ENCODE measurements around the gene GPANK1. TPM values are rescaled to one million over a fixed set of nuclear protein-coding genes. Genes with fewer than 3 reads are reported as not detected.

Gene GPANK1
- total RNA-seq, 2 donors from 2014 or later: 19.7 to 28.1 TPM

DNA sequence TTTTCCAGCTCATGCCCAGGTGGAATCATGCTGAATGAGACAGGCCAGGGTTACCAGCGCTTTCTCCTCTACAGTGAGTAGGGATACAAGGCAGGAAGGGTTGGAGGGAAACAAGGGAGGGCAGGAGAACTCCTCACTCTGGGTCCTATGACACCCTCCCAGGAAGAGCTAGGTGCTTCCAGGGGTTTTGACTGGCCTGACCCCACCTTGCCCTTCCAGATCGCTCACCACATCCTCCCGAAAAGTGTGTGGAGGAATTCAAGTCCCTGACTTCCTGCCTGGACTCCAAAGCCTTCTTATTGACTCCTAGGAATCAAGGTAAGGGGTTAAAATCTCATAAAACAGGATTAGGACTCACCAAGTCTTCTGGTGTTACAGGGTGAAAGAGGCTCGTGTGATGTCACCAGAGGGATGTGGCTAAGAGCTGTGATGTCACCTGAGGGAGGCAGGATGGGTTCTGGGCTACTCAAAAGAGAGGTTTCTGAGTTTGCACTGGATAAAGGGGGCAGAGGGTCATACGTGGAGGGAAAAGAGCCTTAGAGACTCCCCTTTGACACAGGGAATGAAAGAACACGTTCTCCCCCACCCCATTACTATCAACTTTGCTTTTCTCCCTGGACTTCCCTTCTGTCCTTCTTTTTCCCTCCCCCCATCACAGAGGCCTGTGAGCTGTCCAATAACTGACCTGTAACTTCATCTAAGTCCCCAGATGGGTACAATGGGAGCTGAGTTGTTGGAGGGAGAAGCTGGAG, 7.2 kb downstream of the GPANK1 start:
- H3K9me3 ChIP-seq: no peaks in the 10 kb centered on the region
- H3K27ac ChIP-seq: no peak overlapping the region
- H3K36me3 ChIP-seq: no peaks in the 10 kb centered on the region
- H3K4me3 ChIP-seq: no peak overlapping the region
- intact Hi-C loops (cut with DNase I): no loop called here
- TF ChIP-seq POLR2AphosphoS5 (IDR thresholded peaks at IDR 0.05) (no peak), POLR2A (IDR thresholded peaks at IDR 0.05) (no peak), CTCF (IDR thresholded peaks at IDR 0.05) (no peak)
- DNase-seq (ENCODE audit: low spot score): no peak
- WGBS: 77% methylated on average over 6 of the region's 6 CpGs
- H3K27me3 ChIP-seq (replicated peaks; ENCODE audit: insufficient read depth): no peaks in the 10 kb centered on the region
- peaks cover 16% of the 10 kb centered on the region for H3K4me1 ChIP-seq (replicated peaks)

GRCh38 chr6:31655349-31656237, 9.2 kb downstream of the GPANK1 start, which contains the start of gene APOM:
Gene APOM, plus strand, starts transcription at chr6:31655894. Its CDS starts 73 bp downstream, at chr6:31655967.
- Histone ChIP-seq H3K9me3 (no peaks in the 10 kb centered on the region), H3K27ac (no peak within 1 kb of the TSS), H3K4me3 (no peak within 1 kb of the TSS), H3K4me1 (replicated peaks) (peaks cover 21% of the 10 kb centered on the region), H3K36me3 (no peaks in the 10 kb centered on the region), H3K27me3 (replicated peaks; ENCODE audit: insufficient read depth) (no peaks in the 10 kb centered on the region)
- no peak for DNase-seq (ENCODE audit: low spot score)
- intact Hi-C loops (cut with DNase I): no loop called here
- 65% methylated on average over 8 of the region's 8 CpGs for WGBS
- no peak for TF ChIP-seq POLR2AphosphoS5 (IDR thresholded peaks at IDR 0.05)
- TF ChIP-seq POLR2A (IDR thresholded peaks at IDR 0.05): no peak
- no peak for TF ChIP-seq CTCF (IDR thresholded peaks at IDR 0.05)

DNA sequence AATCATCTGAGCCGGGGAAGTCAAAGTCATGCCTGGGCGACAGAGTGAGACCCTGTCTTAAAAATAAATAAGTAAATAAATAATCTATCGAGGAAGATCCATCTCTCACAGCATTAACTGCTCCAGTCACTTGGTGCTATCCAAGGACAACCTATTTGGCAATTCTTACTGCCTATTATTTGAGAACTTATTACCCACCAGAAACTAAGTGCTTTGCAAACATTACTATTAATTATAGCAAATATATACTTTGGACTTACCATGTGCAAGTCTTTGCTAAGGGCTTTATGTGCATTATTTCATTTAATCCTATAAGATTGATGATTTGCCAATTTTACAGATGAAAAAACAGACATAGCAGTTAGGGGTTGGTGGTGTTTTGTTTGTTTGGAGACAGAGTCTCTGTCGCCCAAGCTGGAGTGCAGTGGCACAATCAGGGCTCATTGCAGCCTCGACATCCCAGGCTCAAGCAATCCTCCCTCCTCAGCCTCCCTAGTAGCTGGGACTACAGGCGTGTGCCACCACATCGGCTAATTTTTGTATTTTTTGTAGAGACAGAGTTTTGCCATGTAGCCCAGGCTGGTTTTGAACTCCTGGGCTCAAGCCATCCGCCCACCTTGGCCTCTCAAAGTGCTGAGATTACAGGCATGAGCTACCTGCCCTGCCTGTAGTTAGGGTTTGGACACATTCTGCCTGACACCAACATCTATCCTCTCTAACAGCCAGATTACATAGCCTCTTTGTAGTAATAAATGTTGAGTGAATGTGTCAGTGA, 10.0 kb downstream of the GPANK1 start:
- TF ChIP-seq POLR2AphosphoS5 (IDR thresholded peaks at IDR 0.05) (no peak), CTCF (IDR thresholded peaks at IDR 0.05) (no peak), POLR2A (IDR thresholded peaks at IDR 0.05) (no peak)
- Histone ChIP-seq H3K4me1 (replicated peaks) (peaks cover 21% of the 10 kb centered on the region), H3K36me3 (no peaks in the 10 kb centered on the region), H3K4me3 (no peak overlapping the region), H3K9me3 (no peaks in the 10 kb centered on the region), H3K27ac (no peak overlapping the region), H3K27me3 (replicated peaks; ENCODE audit: insufficient read depth) (no peaks in the 10 kb centered on the region)
- 84% methylated on average over 8 of the region's 8 CpGs for WGBS
- DNase-seq (ENCODE audit: low spot score): no peak
- intact Hi-C loops (cut with DNase I): no loop called here

DNA sequence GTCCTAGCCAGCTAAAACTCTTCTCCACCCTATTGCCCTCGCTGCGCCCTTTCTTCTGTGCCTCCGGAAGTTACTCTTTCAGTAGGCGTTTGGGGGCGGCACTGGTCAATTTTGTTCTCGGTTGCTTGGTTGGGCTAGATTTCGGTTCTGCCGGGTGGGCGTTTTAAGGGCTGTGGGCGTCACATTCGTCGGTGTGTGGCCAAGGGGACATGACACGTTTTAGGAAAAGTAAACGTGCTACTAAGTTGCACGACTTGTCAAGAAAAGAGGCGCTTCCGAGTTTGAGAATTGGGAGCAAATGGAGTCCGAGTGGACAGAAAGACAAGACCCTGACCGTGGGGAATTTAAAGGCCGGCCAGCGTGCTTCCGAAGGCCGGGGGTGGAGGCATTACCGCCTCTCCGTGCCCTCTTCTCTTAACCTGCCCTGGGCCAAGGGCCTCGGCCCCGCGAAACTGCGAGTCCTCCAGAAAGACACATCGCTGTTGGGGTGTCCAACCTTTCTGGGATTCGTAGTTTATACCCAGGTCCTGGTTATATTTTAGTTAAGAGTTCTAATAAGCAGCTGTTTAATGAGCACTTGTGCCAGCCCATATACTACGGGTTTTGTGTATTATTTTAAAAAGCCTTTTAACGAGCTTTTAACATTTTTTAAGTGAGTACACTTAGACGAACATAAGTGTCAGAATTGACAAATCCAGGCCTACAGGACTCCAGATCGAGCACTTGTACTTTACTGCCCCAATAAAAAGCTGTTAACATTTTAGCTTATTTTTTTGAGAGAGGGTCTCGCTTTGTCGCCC, 11.7 kb downstream of the GPANK1 start:
- peaks cover 7 to 13% of the 10 kb centered on the region in 2 donors for H3K36me3 ChIP-seq
- TF ChIP-seq CTCF (IDR thresholded peaks at IDR 0.05): no peak
- TF ChIP-seq POLR2AphosphoS5 (IDR thresholded peaks at IDR 0.05): peak; percentile 91
- peak; percentile 71 for TF ChIP-seq POLR2A (IDR thresholded peaks at IDR 0.05)
- 5% methylated on average over 37 of the region's 37 CpGs for WGBS

More for the DNA sequence above, 11.7 kb downstream of the GPANK1 start:
- peak overlapping the region; percentile 97 to 99 for H3K27ac ChIP-seq
- H3K9me3 ChIP-seq: no peaks in the 10 kb centered on the region
- intact Hi-C loops (cut with DNase I): no loop called here
- H3K27me3 ChIP-seq (replicated peaks; ENCODE audit: insufficient read depth): no peaks in the 10 kb centered on the region
- peaks cover 5% of the 10 kb centered on the region for H3K4me1 ChIP-seq (replicated peaks)
- peak; percentile 86 for DNase-seq (ENCODE audit: low spot score)
- H3K4me3 ChIP-seq: peak overlapping the region; percentile 64 to 72

All from prostate gland (tissue), 2 donors.